Thoracic aorta (tissue), 2 donors: ENCODE results near the gene ALX3. TPM values are rescaled to one million over a fixed set of nuclear protein-coding genes. Genes with fewer than 3 reads are reported as not detected.

Experiments used
- ATAC-seq: fragments of 150-250 bp; one replicate; pipeline ENCODE4 v1.8.0; 2017; ENCODE audit warnings: low read depth; ENCODE audit not compliant: insufficient number of reproducible peaks, low FRiP score
- DNase-seq: peaks from one replicate; pipeline ENCODE4 v3.0.0-alpha.2; 2020; ENCODE audit warnings: low spot score
- H3K27ac ChIP-seq, 2 donors: fragments of 200-600 bp; sonication (generic); 1 replicate in 1 of 2; 2 replicates in 1 of 2; pipeline ENCODE4 v1.5.1; 2016; ENCODE audit warnings: mild to moderate bottlenecking in 2 of 2, moderate library complexity in 2 of 2
- H3K27me3 ChIP-seq: fragments of 200-600 bp; sonication (generic); replicated peaks from 2 replicates; pipeline ENCODE4 v1.6.0; 2016; ENCODE audit warnings: mild to moderate bottlenecking; ENCODE audit not compliant: insufficient read depth
- H3K36me3 ChIP-seq: fragments of 200-600 bp; sonication (generic); one replicate; pipeline ENCODE4 v1.5.1; 2016
- H3K4me1 ChIP-seq, 2 donors: fragments of 200-600 bp; sonication (generic); 1 replicate in 1 of 2; 2 replicates in 1 of 2; pipeline versions ENCODE4 v1.5.1 to v1.6.0; 2016; ENCODE audit warnings: low read depth in 2 of 2, mild to moderate bottlenecking in 1 of 2; ENCODE audit not compliant: control insufficient read depth in 1 of 2
- H3K4me3 ChIP-seq: fragments of 200-600 bp; sonication (generic); 2 replicates; pipeline ENCODE4 v1.5.1; 2016; ENCODE audit warnings: mild to moderate bottlenecking
- H3K9me3 ChIP-seq: fragments of 200-600 bp; sonication (generic); 2 replicates; pipeline ENCODE4 v1.5.1; 2016
- total RNA-seq, 2 donors: library from RNA; depleted of rRNA; stranded (reverse); fragments of >200 nt; gene quantifications; one replicate each; pipeline versions ENCODE4 v1.1.0 to v1.2.3, GENCODE V29; 2016
- TF ChIP-seq, protein P1 (sequence below): fragments of 200-600 bp; sonication (generic); IDR thresholded peaks from one replicate; pipeline ENCODE4 v1.5.1; 2019; ENCODE audit warnings: antibody characterized with exemption

Gene ALX3
- total RNA-seq: not detected

DNA sequence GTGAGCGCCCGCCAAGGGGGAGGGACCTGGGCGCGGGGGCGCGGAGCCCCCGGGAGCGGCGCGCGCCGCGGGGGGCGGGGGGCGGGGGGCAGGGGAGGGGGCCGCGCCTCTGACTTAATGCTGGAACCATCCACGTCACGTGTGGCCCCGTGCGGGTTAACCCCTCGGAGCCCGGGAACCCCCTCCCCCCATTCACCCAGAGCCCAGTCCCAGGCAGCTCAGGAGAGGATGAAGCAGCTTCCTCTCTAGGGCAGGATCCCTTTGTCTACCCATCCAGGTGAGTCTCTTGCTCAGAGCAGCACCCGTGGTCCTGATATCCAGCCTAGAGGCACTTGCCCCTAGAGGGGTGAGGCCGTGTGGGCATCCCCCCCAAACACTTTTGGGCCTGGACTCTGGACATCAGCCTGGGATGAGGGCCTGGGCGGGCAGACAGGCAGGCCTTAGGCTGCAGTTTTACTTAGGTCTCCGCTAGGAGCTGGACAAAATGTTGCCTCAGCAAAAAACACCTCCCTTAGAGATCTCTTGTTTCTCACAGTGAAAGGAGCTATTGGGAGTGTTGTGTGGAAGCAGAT is at the start of gene ALX3:
Gene ALX3, minus strand, starts transcription at position 2 of the 572 bp plus-strand sequence. CDS start 60 bp downstream, outside the sequence.
- Histone ChIP-seq H3K36me3 (no peaks in the 10 kb centered on the region), H3K27ac (peak within 1 kb of the TSS in 1 of 2 donors; percentile 28), H3K9me3 (no peaks in the 10 kb centered on the region), H3K27me3 (peaks cover 23% of the 10 kb centered on the region), H3K4me3 (peak within 1 kb of the TSS; percentile 42), H3K4me1 (peaks cover 8 to 16% of the 10 kb centered on the region in 2 donors)
- ATAC-seq (no peak), DNase-seq (no peak)
- TF ChIP-seq, protein P1, sequence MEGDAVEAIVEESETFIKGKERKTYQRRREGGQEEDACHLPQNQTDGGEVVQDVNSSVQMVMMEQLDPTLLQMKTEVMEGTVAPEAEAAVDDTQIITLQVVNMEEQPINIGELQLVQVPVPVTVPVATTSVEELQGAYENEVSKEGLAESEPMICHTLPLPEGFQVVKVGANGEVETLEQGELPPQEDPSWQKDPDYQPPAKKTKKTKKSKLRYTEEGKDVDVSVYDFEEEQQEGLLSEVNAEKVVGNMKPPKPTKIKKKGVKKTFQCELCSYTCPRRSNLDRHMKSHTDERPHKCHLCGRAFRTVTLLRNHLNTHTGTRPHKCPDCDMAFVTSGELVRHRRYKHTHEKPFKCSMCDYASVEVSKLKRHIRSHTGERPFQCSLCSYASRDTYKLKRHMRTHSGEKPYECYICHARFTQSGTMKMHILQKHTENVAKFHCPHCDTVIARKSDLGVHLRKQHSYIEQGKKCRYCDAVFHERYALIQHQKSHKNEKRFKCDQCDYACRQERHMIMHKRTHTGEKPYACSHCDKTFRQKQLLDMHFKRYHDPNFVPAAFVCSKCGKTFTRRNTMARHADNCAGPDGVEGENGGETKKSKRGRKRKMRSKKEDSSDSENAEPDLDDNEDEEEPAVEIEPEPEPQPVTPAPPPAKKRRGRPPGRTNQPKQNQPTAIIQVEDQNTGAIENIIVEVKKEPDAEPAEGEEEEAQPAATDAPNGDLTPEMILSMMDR: no peak

DNA sequence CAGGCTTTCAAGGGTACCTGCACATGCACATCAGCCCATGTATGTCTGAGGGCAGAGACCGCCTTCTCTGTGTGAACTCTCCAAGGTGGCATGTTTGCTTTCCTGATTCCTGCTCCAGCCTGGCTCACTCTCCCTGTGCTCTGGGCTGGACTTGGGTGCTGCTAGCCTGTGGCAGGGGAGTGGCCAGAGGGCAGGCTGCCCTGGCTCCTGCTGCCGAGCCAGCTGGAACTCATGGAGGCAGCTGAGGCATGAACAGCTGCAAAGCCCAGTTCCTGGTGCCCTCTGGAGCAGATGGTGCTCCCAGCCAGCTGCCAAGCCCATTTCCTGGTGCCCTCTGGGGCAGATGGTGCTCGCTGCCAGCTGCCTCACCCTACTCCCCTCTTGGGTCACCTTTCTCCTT is 49.4 kb upstream of the ALX3 start:
- Histone ChIP-seq H3K4me3 (no peak overlapping the region), H3K9me3 (no peaks in the 10 kb centered on the region), H3K36me3 (no peaks in the 10 kb centered on the region), H3K27ac (no peak overlapping the region), H3K27me3 (no peaks in the 10 kb centered on the region), H3K4me1 (no peaks in the 10 kb centered on the region)
- no peak for ATAC-seq
- TF ChIP-seq, protein P1: no peak
- no peak for DNase-seq

DNA sequence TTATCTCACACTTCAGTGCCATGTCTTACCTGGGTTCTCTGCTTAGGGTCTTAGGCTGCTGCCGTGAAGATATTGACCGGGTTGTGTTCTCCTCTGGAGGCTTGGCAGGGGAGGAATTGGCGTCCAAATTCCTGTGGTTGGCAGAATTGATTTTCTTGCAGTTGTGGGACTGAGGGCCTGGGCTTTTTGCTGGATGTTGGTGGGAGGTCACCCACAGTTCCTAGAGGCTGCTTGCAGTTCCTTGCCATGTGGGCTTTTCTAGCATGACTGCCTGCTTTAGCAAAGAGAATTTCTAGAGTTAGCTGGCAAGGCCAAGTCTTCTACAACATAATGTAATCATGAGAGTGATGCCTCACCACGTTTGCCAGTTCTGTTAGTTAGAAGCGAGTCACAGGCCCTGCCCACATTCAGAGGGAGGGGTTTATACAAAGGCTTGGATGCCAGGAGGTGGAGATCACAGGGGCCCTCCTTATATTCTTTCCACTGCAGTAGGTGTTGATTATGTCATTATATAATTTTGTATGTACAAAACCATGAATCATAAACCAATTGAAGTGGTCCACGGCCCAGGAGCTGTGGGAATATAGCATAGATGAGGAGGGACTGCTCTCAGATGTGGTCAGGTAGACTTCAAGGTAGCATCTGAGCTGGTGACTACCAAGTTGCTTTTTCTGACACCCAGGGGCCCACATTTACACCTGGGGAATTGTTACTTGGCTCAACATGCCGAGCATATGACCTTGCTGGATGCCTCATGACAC is 48.3 kb upstream of the ALX3 start:
- Histone ChIP-seq H3K9me3 (no peaks in the 10 kb centered on the region), H3K4me1 (no peaks in the 10 kb centered on the region), H3K27ac (no peak overlapping the region), H3K27me3 (no peaks in the 10 kb centered on the region), H3K36me3 (no peaks in the 10 kb centered on the region), H3K4me3 (no peak overlapping the region)
- DNase-seq (no peak), ATAC-seq (no peak)
- TF ChIP-seq, protein P1: no peak

DNA sequence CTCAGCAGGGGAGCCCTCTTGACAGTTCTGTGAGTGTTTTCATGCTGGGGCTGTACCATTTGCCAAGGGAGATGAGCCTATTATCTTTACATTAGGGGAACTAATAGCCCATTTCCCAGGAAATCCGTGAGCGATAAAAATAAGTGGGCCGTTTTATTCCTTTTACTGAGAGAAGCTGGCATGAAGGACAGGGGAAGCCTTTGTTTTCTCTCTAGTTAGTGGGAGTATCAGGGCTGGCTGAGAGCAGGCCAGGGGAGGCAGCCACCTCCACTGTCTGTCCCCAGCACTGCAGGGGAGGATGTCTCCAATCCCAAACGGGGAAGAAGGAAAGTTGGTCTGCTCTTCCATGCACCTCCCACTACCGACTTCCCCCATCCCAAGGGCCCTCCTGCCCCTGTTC is 44.3 kb upstream of the ALX3 start:
- ATAC-seq (no peak), DNase-seq (no peak)
- Histone ChIP-seq H3K4me3 (no peak overlapping the region), H3K4me1 (no peaks in the 10 kb centered on the region), H3K9me3 (no peaks in the 10 kb centered on the region), H3K36me3 (no peaks in the 10 kb centered on the region), H3K27ac (no peak overlapping the region), H3K27me3 (no peaks in the 10 kb centered on the region)
- TF ChIP-seq, protein P1: no peak

DNA sequence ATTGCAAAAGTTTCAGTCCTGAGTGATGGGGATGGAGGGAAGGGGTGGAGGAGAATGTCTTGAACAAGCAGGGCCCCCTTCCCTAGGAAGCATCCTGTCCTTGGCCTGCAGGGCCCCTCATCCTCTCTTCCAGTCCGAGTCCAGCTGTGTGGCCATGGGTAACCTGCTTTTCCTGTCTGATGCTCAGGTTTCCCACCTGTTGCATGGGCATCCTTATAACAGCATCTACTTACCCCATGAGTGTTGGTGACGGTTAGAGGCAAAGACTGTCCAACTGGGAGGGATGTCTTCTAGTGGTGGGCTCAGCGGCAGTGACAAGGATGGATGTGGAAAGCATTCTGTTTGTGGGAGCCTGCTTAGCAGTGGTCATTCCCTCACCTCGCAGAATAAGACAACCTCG is 43.7 kb upstream of the ALX3 start:
- H3K27me3 ChIP-seq: no peaks in the 10 kb centered on the region
- no peak for DNase-seq
- no peaks in the 10 kb centered on the region for H3K9me3 ChIP-seq
- TF ChIP-seq, protein P1: no peak
- H3K36me3 ChIP-seq: no peaks in the 10 kb centered on the region
- no peak overlapping the region for H3K4me3 ChIP-seq
- ATAC-seq: no peak
- H3K27ac ChIP-seq: no peak overlapping the region
- H3K4me1 ChIP-seq: no peaks in the 10 kb centered on the region
